ENCODE measurements around the gene TMSB4X.
"Not testable (repeated sequence)": the region's sequence is repeated elsewhere in the genome, so short reads cannot be mapped to it uniquely, and the experiment has no call there.

TMSB4X gene

GRCh38 chrX:12974796-12975669 lies at the start of gene TMSB4X:
TMSB4X (plus strand) TSS chrX:12975110.
- DNase-seq (ENCODE audit: low read depth in 2 of 2, low spot score in 1 of 2) = peak; percentile 62 to 74

DNA sequence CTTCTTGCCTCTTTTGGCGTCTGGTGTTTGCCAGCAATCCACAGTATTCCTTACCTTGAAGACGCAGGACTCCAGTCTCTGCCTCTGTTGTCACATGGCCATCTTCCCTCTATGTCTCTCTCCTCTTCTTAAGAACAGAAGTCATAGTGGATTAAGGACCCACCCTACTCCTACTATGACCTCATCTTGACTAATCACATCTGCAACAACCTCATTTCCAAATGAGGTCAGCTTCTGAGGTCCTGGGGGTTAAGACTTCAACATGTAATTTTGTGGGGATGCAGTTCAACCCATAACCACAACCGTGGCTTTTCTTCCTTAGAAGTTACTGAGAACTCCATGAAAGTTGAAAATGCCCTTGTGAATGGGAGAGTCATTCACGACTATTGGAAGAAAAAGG lies 45.2 kb upstream of the TMSB4X start:
- no peak for DNase-seq (ENCODE audit: low read depth in 2 of 2, low spot score in 1 of 2)

DNA sequence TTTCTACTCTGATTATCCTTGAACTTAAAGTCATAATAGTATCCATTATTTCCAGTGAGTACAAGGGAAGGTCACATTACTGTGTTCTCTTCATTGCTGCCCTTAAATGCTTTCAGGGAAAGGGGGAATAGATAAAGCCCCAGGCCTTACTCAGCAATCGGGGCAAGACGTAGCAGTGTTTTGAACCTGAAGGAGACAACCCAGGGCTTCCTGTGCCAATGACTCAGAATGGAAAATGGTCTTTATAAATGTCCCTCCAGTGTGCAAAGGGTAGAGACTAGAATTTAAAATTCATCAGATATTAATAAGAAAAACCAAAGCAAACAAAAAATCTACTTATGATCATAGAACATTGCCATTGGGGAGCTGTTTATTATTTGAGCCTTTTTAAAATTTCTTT lies 44.8 kb upstream of the TMSB4X start:
- DNase-seq (ENCODE audit: low read depth in 2 of 2, low spot score in 1 of 2) = no peak

DNA sequence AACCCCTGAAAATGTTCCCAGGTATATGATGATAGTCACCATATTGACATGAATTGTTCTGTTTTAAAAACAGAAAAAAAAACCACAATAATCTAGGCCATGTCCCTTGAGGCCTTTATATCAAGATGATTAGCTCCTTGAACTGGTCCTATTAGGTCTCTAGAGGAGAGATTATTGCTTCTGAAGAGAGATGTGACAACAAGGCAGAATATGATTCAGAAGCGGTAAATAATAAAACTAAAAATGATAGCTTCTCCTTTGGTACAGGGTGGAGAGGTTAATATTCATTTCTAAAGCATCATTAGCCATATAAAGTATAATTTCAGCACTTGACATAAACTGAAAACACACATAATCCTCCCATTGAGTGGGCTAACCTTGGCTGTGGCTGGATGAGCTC lies 42.7 kb upstream of the TMSB4X start:
- DNase-seq (ENCODE audit: low read depth in 2 of 2, low spot score in 1 of 2) = no peak

DNA sequence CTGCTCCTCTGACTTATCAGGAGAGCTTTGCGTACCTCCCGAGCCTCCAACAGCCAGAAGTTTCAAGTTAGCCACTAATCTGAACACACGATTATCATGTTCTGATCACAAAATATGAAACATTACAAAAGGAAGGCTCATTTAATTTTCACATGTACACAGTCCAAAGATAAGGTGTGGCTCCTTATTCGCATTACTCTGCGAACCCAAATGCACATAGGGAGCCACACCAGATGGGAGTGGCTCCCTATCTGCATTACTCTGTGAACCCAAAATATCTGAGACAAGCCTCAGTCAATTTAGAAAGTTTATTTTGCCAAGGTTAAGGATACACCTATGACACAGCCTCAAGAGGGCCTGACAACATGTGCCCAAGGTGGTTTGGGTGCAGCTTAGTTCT lies 40.1 kb upstream of the TMSB4X start:
- no peak for DNase-seq (ENCODE audit: low read depth in 2 of 2, low spot score in 1 of 2)

- no peak for DNase-seq (ENCODE audit: low read depth in 2 of 2, low spot score in 1 of 2)
These were observed 38.0 kb upstream of the TMSB4X start for GRCh38 chrX:12936947-12937346.

GRCh38 chrX:12940471-12940870 lies 34.4 kb upstream of the TMSB4X start:
- not testable (repeated sequence) for DNase-seq (ENCODE audit: low read depth in 2 of 2, low spot score in 1 of 2)

- not testable (repeated sequence) for DNase-seq (ENCODE audit: low read depth in 2 of 2, low spot score in 1 of 2)
These were observed 31.3 kb upstream of the TMSB4X start for GRCh38 chrX:12943592-12943991.

DNA sequence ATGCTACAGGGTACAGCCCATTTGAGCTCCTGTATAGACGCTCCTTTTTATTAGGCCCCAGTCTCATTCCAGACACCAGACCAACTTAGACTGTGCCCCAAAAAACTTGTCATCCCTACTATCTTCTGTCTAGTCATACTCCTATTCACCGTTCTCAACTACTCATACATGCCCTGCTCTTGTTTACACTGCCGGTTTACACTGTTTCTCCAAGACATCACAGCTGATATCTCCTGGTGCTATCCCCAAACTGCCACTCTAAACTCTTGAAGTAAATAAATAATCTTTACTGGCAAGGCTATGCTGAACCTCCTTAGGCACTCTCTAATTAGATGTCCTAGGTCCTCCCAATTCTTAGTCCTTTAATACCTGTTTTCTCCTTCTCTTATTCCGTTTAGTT lies 30.5 kb upstream of the TMSB4X start:
- DNase-seq (ENCODE audit: low read depth in 2 of 2, low spot score in 1 of 2) = not testable (repeated sequence)

DNA sequence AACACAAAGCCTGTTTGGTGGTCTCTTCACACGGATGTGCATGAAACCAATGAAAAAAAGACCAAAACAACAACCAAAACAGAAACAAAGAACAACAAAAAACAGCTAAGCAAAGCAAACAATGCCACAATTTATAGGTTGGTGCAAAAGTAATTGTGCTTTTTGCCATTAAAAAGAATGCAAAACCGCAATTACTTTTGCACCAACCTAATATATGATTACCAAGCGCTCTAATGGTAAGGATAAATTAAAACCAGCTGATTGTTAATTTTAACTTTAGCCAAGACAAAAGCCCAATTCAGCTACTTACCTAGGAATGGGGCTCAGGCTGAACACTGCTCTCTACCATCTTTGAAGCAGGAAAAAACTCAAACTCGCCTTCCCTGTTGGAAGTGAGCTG lies 29.4 kb upstream of the TMSB4X start:
- DNase-seq (ENCODE audit: low read depth in 2 of 2, low spot score in 1 of 2) = no peak

DNA sequence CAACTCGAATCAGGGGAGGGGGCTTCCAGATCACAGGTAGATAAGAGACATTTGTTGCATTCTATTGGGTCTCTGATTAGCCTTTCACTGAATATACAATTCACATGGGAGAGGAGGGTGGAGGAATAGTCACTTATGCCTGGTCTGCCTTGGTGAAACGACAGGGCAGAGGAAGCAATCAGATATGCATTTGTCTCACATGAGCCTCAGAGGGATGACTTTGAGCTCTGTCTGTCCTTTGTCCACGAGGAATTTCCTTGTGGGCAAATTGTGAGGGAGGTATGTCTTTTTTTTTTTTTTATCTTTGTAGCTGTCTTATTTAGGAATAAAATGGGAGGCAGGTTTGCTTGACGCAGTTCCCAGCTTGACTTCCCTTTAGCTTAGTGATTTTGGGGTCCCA lies 28.5 kb upstream of the TMSB4X start:
- no peak for DNase-seq (ENCODE audit: low read depth in 2 of 2, low spot score in 1 of 2)

GRCh38 chrX:12946838-12947544 lies 27.9 kb upstream of the TMSB4X start:
- peak; percentile 44 to 61 for DNase-seq (ENCODE audit: low read depth in 2 of 2, low spot score in 1 of 2)

- no peak for DNase-seq (ENCODE audit: low read depth in 2 of 2, low spot score in 1 of 2)
These were observed 27.2 kb upstream of the TMSB4X start for GRCh38 chrX:12947545-12948235.

GRCh38 chrX:12948495-12948894 lies 26.4 kb upstream of the TMSB4X start:
- DNase-seq (ENCODE audit: low read depth in 2 of 2, low spot score in 1 of 2) = no peak

- DNase-seq (ENCODE audit: low read depth in 2 of 2, low spot score in 1 of 2) = no peak
These were observed 25.5 kb upstream of the TMSB4X start for GRCh38 chrX:12949205-12949926.

GRCh38 chrX:12949927-12950656 lies 24.8 kb upstream of the TMSB4X start:
- DNase-seq (ENCODE audit: low read depth in 2 of 2, low spot score in 1 of 2) = peak; percentile 67 to 85

DNA sequence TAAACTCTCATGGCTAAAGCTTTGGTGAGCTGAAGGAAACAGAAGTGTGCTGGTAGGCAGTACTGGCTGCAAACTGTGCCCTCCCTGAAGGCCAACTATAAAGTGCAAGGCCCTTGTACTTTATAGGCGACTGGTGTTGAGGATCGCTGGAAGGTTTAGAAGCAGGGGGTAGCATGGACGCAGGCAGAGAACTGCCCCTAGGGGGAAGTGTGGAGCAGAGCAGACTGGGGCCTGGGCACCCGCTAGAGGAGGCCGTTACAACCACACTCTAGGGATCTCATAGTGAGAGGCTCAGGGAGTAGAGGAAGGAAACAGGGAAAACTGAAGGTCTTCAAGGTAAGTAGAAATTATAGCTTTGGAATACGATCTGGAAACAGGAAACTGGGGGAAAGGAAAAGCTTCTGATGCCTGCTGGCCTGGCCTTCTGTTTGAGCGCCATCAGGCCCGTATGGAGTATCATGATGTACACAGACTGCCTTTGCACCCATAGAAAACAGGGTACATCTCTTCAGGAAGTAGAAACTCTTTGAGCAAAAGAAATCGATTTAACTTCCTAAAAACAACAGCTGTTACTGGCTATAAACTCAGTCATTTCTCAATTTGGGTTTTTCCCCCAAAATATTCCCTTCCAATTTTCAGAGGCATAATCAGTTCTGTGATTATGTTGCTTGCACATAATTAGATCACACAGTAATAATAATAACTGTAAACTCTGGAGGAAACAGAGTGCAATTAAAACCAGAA lies 23.9 kb upstream of the TMSB4X start:
- DNase-seq (ENCODE audit: low read depth in 2 of 2, low spot score in 1 of 2) = peak in 1 of 2 donors; percentile 36

- DNase-seq (ENCODE audit: low read depth in 2 of 2, low spot score in 1 of 2) = no peak
These were observed 23.3 kb upstream of the TMSB4X start for GRCh38 chrX:12951595-12951975.

DNA sequence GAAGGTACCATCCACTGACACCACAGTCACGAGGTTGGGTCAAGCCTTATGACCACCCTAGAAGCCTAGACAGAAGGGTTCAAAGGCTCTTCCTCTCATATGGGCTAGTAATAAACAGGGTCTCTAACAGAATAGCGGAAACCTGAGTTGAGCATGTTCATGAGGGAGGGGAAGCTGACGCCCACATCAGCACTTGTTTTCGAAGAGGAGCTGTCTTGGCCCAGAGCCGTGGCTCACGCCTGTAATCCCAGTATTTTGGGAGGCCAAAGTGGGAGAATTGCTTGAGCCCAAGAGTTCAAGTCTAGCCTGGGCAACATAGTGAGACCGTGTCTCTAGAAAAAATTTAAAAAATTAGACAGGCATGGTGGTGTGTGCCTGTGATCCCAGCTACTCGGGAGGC lies 21.5 kb upstream of the TMSB4X start:
- DNase-seq (ENCODE audit: low read depth in 2 of 2, low spot score in 1 of 2) = no peak

- no peak for DNase-seq (ENCODE audit: low read depth in 2 of 2, low spot score in 1 of 2)
These were observed 20.5 kb upstream of the TMSB4X start for GRCh38 chrX:12954376-12954775.

All from stimulated activated CD8-positive, alpha-beta memory T cell treated with anti-CD3 and anti-CD28 coated beads, Interleukin-4, amount 100 ng/mL, for 4 hours (primary cell).